Memory B cell (primary cell): ENCODE results near the gene RICTOR.
"Not testable (repeated sequence)": the region's sequence is repeated elsewhere in the genome, so short reads cannot be mapped to it uniquely, and the experiment has no call there.

ENCODE experiments used
- ATAC-seq: fragments of 150-1000 bp; cut with Tn5 transposase; 2 replicates; pipeline ENCODE4 v1.10.0; 2021; ENCODE audit warnings: low read depth, mild to moderate bottlenecking, moderate library complexity
- DNase-seq, 2 donors: peaks; one replicate each; pipeline ENCODE4 v3.0.0; 2022; ENCODE audit warnings: low spot score in 2 of 2
- H3K27ac Mint-ChIP-seq: one replicate; pipeline ENCODE4 v1.8.0; 2022; ENCODE audit warnings: mild to moderate bottlenecking, moderate library complexity, mixed read lengths
- H3K27me3 Mint-ChIP-seq: one replicate; pipeline ENCODE4 v1.8.0; 2022; ENCODE audit warnings: mixed read lengths
- H3K36me3 Mint-ChIP-seq: one replicate; pipeline ENCODE4 v1.8.0; 2022; ENCODE audit warnings: mild to moderate bottlenecking, mixed read lengths
- H3K4me1 Mint-ChIP-seq: one replicate; pipeline ENCODE4 v1.8.0; 2022; ENCODE audit warnings: mixed read lengths
- H3K4me3 Mint-ChIP-seq: one replicate; pipeline ENCODE4 v1.8.0; 2022; ENCODE audit warnings: mild to moderate bottlenecking, moderate library complexity, mixed read lengths
- H3K9me3 Mint-ChIP-seq: one replicate; pipeline ENCODE4 v1.8.0; 2022; ENCODE audit warnings: mixed read lengths

The RICTOR gene

GRCh38 chr5:39001683-39002082, 72.5 kb downstream of the RICTOR start:
- ATAC-seq (no peak), DNase-seq (no peak)
- peaks cover 20% of the 10 kb centered on the region for H3K4me1 Mint-ChIP-seq
- peaks cover 6% of the 10 kb centered on the region for H3K9me3 Mint-ChIP-seq
- no peaks in the 10 kb centered on the region for H3K27me3 Mint-ChIP-seq
- peak overlapping the region; percentile 35 for H3K27ac Mint-ChIP-seq
- peaks cover 33% of the 10 kb centered on the region for H3K36me3 Mint-ChIP-seq
- no peak overlapping the region for H3K4me3 Mint-ChIP-seq

GRCh38 chr5:38999037-38999436, 75.2 kb downstream of the RICTOR start:
- DNase-seq: no peak
- H3K4me3 Mint-ChIP-seq: no peak overlapping the region
- peaks cover 17% of the 10 kb centered on the region for H3K4me1 Mint-ChIP-seq
- peaks cover 34% of the 10 kb centered on the region for H3K36me3 Mint-ChIP-seq
- H3K27me3 Mint-ChIP-seq: no peaks in the 10 kb centered on the region
- peaks cover 6% of the 10 kb centered on the region for H3K9me3 Mint-ChIP-seq
- peak overlapping the region; percentile 10 for H3K27ac Mint-ChIP-seq
- ATAC-seq: no peak

GRCh38 chr5:38997591-38997990, 76.6 kb downstream of the RICTOR start:
- DNase-seq (no peak), ATAC-seq (no peak)
- no peak overlapping the region for H3K4me3 Mint-ChIP-seq
- H3K9me3 Mint-ChIP-seq: peaks cover 6% of the 10 kb centered on the region
- peaks cover 17% of the 10 kb centered on the region for H3K4me1 Mint-ChIP-seq
- H3K36me3 Mint-ChIP-seq: peaks cover 39% of the 10 kb centered on the region
- H3K27ac Mint-ChIP-seq: peak overlapping the region; percentile 62
- no peaks in the 10 kb centered on the region for H3K27me3 Mint-ChIP-seq

- DNase-seq (no peak), ATAC-seq (no peak)
- Mint-ChIP-seq H3K27me3 (no peaks in the 10 kb centered on the region), H3K4me3 (no peak overlapping the region), H3K4me1 (peaks cover 9% of the 10 kb centered on the region), H3K9me3 (peaks cover 6% of the 10 kb centered on the region), H3K36me3 (peaks cover 37% of the 10 kb centered on the region), H3K27ac (peak overlapping the region; percentile 84)
These were observed 78.1 kb downstream of the RICTOR start for GRCh38 chr5:38996123-38996522.

GRCh38 chr5:38994324-38994927, 79.8 kb downstream of the RICTOR start:
- DNase-seq (peak in 1 of 2 donors; percentile 21), ATAC-seq (peak; percentile 67)
- H3K9me3 Mint-ChIP-seq: peaks cover 8% of the 10 kb centered on the region
- no peaks in the 10 kb centered on the region for H3K27me3 Mint-ChIP-seq
- H3K4me1 Mint-ChIP-seq: peaks cover 7% of the 10 kb centered on the region
- H3K27ac Mint-ChIP-seq: no peak overlapping the region
- H3K4me3 Mint-ChIP-seq: no peak overlapping the region
- peaks cover 40% of the 10 kb centered on the region for H3K36me3 Mint-ChIP-seq

- not testable (repeated sequence) for H3K4me3 Mint-ChIP-seq, H3K9me3 Mint-ChIP-seq, ATAC-seq, H3K27me3 Mint-ChIP-seq, H3K27ac Mint-ChIP-seq, DNase-seq
- Mint-ChIP-seq H3K36me3 (peaks cover 56% of the 10 kb centered on the region), H3K4me1 (peaks cover 11% of the 10 kb centered on the region)
These were observed 84.1 kb downstream of the RICTOR start for GRCh38 chr5:38989974-38990719.

- Mint-ChIP-seq H3K27me3 (no peaks in the 10 kb centered on the region), H3K4me3 (no peak overlapping the region), H3K27ac (no peak overlapping the region), H3K36me3 (peaks cover 48% of the 10 kb centered on the region), H3K9me3 (peaks cover 8% of the 10 kb centered on the region), H3K4me1 (peaks cover 13% of the 10 kb centered on the region)
- ATAC-seq: no peak
- DNase-seq: no peak
These were observed 88.2 kb downstream of the RICTOR start for GRCh38 chr5:38985909-38986452.

GRCh38 chr5:38979535-38979934, 94.7 kb downstream of the RICTOR start:
- peaks cover 17% of the 10 kb centered on the region for H3K36me3 Mint-ChIP-seq
- no peaks in the 10 kb centered on the region for H3K27me3 Mint-ChIP-seq
- no peak overlapping the region for H3K4me3 Mint-ChIP-seq
- ATAC-seq (no peak), DNase-seq (no peak)
- peaks cover 3% of the 10 kb centered on the region for H3K4me1 Mint-ChIP-seq
- H3K27ac Mint-ChIP-seq: no peak overlapping the region
- H3K9me3 Mint-ChIP-seq: no peaks in the 10 kb centered on the region

- no peak for ATAC-seq
- no peak for DNase-seq
- peaks cover 3% of the 10 kb centered on the region for H3K4me1 Mint-ChIP-seq
- peaks cover 20% of the 10 kb centered on the region for H3K36me3 Mint-ChIP-seq
- no peaks in the 10 kb centered on the region for H3K27me3 Mint-ChIP-seq
- no peak overlapping the region for H3K27ac Mint-ChIP-seq
- H3K9me3 Mint-ChIP-seq: no peaks in the 10 kb centered on the region
- no peak overlapping the region for H3K4me3 Mint-ChIP-seq
These were observed 96.2 kb downstream of the RICTOR start for GRCh38 chr5:38978036-38978435.

GRCh38 chr5:38968665-38969064, 105.5 kb downstream of the RICTOR start:
- Mint-ChIP-seq H3K27ac (no peak overlapping the region), H3K36me3 (no peaks in the 10 kb centered on the region), H3K4me3 (no peak overlapping the region), H3K9me3 (no peaks in the 10 kb centered on the region), H3K4me1 (no peaks in the 10 kb centered on the region), H3K27me3 (no peaks in the 10 kb centered on the region)
- no peak for DNase-seq
- no peak for ATAC-seq

GRCh38 chr5:38961691-38962090, 112.5 kb downstream of the RICTOR start:
- H3K27me3 Mint-ChIP-seq: no peaks in the 10 kb centered on the region
- ATAC-seq (no peak), DNase-seq (no peak)
- H3K4me1 Mint-ChIP-seq: no peaks in the 10 kb centered on the region
- no peaks in the 10 kb centered on the region for H3K9me3 Mint-ChIP-seq
- peaks cover 12% of the 10 kb centered on the region for H3K36me3 Mint-ChIP-seq
- H3K27ac Mint-ChIP-seq: no peak overlapping the region
- H3K4me3 Mint-ChIP-seq: no peak overlapping the region

- H3K4me3 Mint-ChIP-seq: no peak overlapping the region
- DNase-seq (no peak), ATAC-seq (no peak)
- H3K9me3 Mint-ChIP-seq: no peaks in the 10 kb centered on the region
- no peaks in the 10 kb centered on the region for H3K27me3 Mint-ChIP-seq
- H3K27ac Mint-ChIP-seq: no peak overlapping the region
- peaks cover 30% of the 10 kb centered on the region for H3K36me3 Mint-ChIP-seq
- no peaks in the 10 kb centered on the region for H3K4me1 Mint-ChIP-seq
These were observed 120.7 kb downstream of the RICTOR start for GRCh38 chr5:38953426-38954012.

GRCh38 chr5:38948501-38948900, 125.7 kb downstream of the RICTOR start:
- Mint-ChIP-seq H3K4me1 (no peaks in the 10 kb centered on the region), H3K36me3 (peaks cover 26% of the 10 kb centered on the region), H3K27me3 (no peaks in the 10 kb centered on the region), H3K27ac (no peak overlapping the region), H3K4me3 (no peak overlapping the region), H3K9me3 (no peaks in the 10 kb centered on the region)
- no peak for ATAC-seq
- DNase-seq: no peak

GRCh38 chr5:38944282-38944681, 129.9 kb downstream of the RICTOR start:
- Mint-ChIP-seq H3K9me3 (no peaks in the 10 kb centered on the region), H3K27me3 (no peaks in the 10 kb centered on the region), H3K36me3 (peaks cover 11% of the 10 kb centered on the region), H3K4me1 (no peaks in the 10 kb centered on the region), H3K4me3 (no peak overlapping the region), H3K27ac (no peak overlapping the region)
- ATAC-seq (no peak), DNase-seq (no peak)
